IMR-90 (cell line): ENCODE data around the gene ITGA3.

Experiments used
- BHLHE40 ChIP-seq: fragments of 150-350 bp; IDR thresholded peaks from 2 replicates; pipeline ENCODE4 v1.6.1; 2016; ENCODE audit warnings: mild to moderate bottlenecking, low read depth, low read length
- CHD1 ChIP-seq: IDR thresholded peaks from 2 replicates; pipeline ENCODE4 v1.6.1; 2012; ENCODE audit warnings: low read depth, low read length, improper control_type of control experiment
- MAFK ChIP-seq: IDR thresholded peaks from 2 replicates; pipeline ENCODE4 v1.6.1; 2012; ENCODE audit warnings: low read depth, low read length, improper control_type of control experiment
- MAZ ChIP-seq: IDR thresholded peaks from 2 replicates; pipeline ENCODE4 v1.6.1; 2012; ENCODE audit warnings: low read depth, mild to moderate bottlenecking, low read length, improper control_type of control experiment, moderate library complexity, borderline replicate concordance
- NFE2L2 ChIP-seq: fragments of 150-350 bp; IDR thresholded peaks from 2 replicates; pipeline ENCODE4 v1.6.1; 2016; ENCODE audit warnings: low read depth, mild to moderate bottlenecking, low read length
- POLR2A ChIP-seq: IDR thresholded peaks from 2 replicates; pipeline ENCODE4 v1.6.1; 2012; ENCODE audit warnings: mild to moderate bottlenecking, low read depth, low read length
- RAD21 ChIP-seq: IDR thresholded peaks from 2 replicates; pipeline ENCODE4 v1.6.1; 2012; ENCODE audit warnings: low read length, improper control_type of control experiment
- SMC3 ChIP-seq: fragments of 150-350 bp; IDR thresholded peaks from 2 replicates; pipeline ENCODE4 v1.6.1; 2016; ENCODE audit warnings: low read depth, mild to moderate bottlenecking, antibody characterized with exemption, low read length, moderate library complexity
- TF ChIP-seq, protein P1 (sequence below): conservative IDR thresholded peaks from 2 replicates; pipeline ENCODE4 v1.5.1; 2012; ENCODE audit warnings: mild to moderate bottlenecking, low read depth, low read length, improper control_type of control experiment
- TF ChIP-seq, protein P2 (sequence below): fragments of 150-350 bp; IDR thresholded peaks from 2 replicates; pipeline ENCODE4 v1.6.1; 2017; ENCODE audit warnings: mild to moderate bottlenecking, antibody characterized with exemption, low read length, low read depth

- TF ChIP-seq, protein P1, sequence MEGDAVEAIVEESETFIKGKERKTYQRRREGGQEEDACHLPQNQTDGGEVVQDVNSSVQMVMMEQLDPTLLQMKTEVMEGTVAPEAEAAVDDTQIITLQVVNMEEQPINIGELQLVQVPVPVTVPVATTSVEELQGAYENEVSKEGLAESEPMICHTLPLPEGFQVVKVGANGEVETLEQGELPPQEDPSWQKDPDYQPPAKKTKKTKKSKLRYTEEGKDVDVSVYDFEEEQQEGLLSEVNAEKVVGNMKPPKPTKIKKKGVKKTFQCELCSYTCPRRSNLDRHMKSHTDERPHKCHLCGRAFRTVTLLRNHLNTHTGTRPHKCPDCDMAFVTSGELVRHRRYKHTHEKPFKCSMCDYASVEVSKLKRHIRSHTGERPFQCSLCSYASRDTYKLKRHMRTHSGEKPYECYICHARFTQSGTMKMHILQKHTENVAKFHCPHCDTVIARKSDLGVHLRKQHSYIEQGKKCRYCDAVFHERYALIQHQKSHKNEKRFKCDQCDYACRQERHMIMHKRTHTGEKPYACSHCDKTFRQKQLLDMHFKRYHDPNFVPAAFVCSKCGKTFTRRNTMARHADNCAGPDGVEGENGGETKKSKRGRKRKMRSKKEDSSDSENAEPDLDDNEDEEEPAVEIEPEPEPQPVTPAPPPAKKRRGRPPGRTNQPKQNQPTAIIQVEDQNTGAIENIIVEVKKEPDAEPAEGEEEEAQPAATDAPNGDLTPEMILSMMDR, result no peak
- TF ChIP-seq MAZ (no peak), POLR2A (no peak), SMC3 (no peak), MAFK (no peak), RAD21 (no peak), NFE2L2 (no peak), BHLHE40 (no peak), CHD1 (no peak)
- TF ChIP-seq, protein P2, sequence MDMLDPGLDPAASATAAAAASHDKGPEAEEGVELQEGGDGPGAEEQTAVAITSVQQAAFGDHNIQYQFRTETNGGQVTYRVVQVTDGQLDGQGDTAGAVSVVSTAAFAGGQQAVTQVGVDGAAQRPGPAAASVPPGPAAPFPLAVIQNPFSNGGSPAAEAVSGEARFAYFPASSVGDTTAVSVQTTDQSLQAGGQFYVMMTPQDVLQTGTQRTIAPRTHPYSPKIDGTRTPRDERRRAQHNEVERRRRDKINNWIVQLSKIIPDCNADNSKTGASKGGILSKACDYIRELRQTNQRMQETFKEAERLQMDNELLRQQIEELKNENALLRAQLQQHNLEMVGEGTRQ, result no peak
Observed at GRCh38 chr17:50097926-50098325, 42.0 kb downstream of the ITGA3 start.
